HEK293 (cell line): Measurements from ENCODE around the gene SREBF2.

ENCODE experiments used
- GLI2 ChIP-seq: fragments of 450-650 bp; formaldehyde crosslinking; IDR thresholded peaks from 2 replicates; pipeline ENCODE4; 2017; ENCODE audit warnings: missing biosample characterization, missing genetic modification characterization, low read depth, borderline replicate concordance
- INSM2 ChIP-seq: fragments of 450-650 bp; formaldehyde crosslinking; IDR thresholded peaks from 2 replicates; pipeline ENCODE4 v1.5.1; 2016; ENCODE audit warnings: missing biosample characterization, missing genetic modification characterization
- KLF1 ChIP-seq: fragments of 450-650 bp; formaldehyde crosslinking; IDR thresholded peaks from 2 replicates; pipeline ENCODE4 v1.5.1; 2016; ENCODE audit warnings: missing biosample characterization, missing genetic modification characterization
- KLF10 ChIP-seq: fragments of 450-650 bp; IDR thresholded peaks from 2 replicates; pipeline ENCODE4 v1.5.1; 2018; ENCODE audit warnings: missing biosample characterization, mild to moderate bottlenecking, missing genetic modification characterization
- KLF7 ChIP-seq: fragments of 450-650 bp; formaldehyde crosslinking; IDR thresholded peaks from 2 replicates; pipeline ENCODE4 v1.5.1; 2016; ENCODE audit warnings: missing biosample characterization, missing genetic modification characterization, borderline replicate concordance
- SP2 ChIP-seq: fragments of 450-650 bp; formaldehyde crosslinking; IDR thresholded peaks from 2 replicates; pipeline ENCODE4 v1.5.1; 2016; ENCODE audit warnings: missing biosample characterization, missing genetic modification characterization
- SP3 ChIP-seq: fragments of 450-650 bp; formaldehyde crosslinking; IDR thresholded peaks from 2 replicates; pipeline ENCODE4 v1.5.1; 2016; ENCODE audit warnings: missing biosample characterization, missing genetic modification characterization
- ZBTB17 ChIP-seq: fragments of 450-650 bp; formaldehyde crosslinking; IDR thresholded peaks from 2 replicates; pipeline ENCODE4 v1.5.1; 2016; ENCODE audit warnings: missing biosample characterization, missing genetic modification characterization
- ZBTB7A ChIP-seq: fragments of 450-650 bp; formaldehyde crosslinking; IDR thresholded peaks from 2 replicates; pipeline ENCODE4 v1.5.1; 2016; ENCODE audit warnings: low read depth, missing biosample characterization, missing genetic modification characterization
- ZBTB8A ChIP-seq: fragments of 450-650 bp; formaldehyde crosslinking; IDR thresholded peaks from 2 replicates; pipeline ENCODE4 v1.5.1; 2016; ENCODE audit warnings: missing biosample characterization, missing genetic modification characterization
- ZEB2 ChIP-seq: fragments of 450-650 bp; formaldehyde crosslinking; IDR thresholded peaks from 2 replicates; pipeline ENCODE4 v1.5.1; 2016; ENCODE audit warnings: missing biosample characterization, missing genetic modification characterization
- ZFP37 ChIP-seq: fragments of 450-650 bp; formaldehyde crosslinking; IDR thresholded peaks from 2 replicates; pipeline ENCODE4 v1.5.1; 2016; ENCODE audit warnings: missing biosample characterization, missing genetic modification characterization
- ZNF140 ChIP-seq: fragments of 450-650 bp; formaldehyde crosslinking; IDR thresholded peaks from 2 replicates; pipeline ENCODE4 v1.5.1; 2016; ENCODE audit warnings: missing biosample characterization, missing genetic modification characterization
- ZNF2 ChIP-seq: fragments of 450-650 bp; formaldehyde crosslinking; IDR thresholded peaks from 2 replicates; pipeline ENCODE4 v1.5.1; 2016; ENCODE audit warnings: missing biosample characterization, missing genetic modification characterization
- ZNF24 ChIP-seq: fragments of 450-650 bp; formaldehyde crosslinking; IDR thresholded peaks from 2 replicates; pipeline ENCODE4 v1.5.1; 2016; ENCODE audit warnings: missing biosample characterization, missing genetic modification characterization
- ZNF274 ChIP-seq, 2 experiments: fragments of 200-500 bp in 1 of 2; fragments of 450-650 bp in 1 of 2; sonication (Bioruptor generic) in 1 of 2; formaldehyde crosslinking in 1 of 2; IDR thresholded peaks; 2 replicates each; pipeline versions ENCODE4 v1.5.1 to v1.6.1; 2014 to 2016; ENCODE audit warnings: borderline replicate concordance in 1 of 2, inconsistent platforms in 1 of 2, low read length in 1 of 2, missing biosample characterization in 1 of 2, missing genetic modification characterization in 1 of 2
- ZNF311 ChIP-seq: fragments of 450-650 bp; formaldehyde crosslinking; IDR thresholded peaks from 2 replicates; pipeline ENCODE4 v1.5.1; 2017; ENCODE audit warnings: missing biosample characterization, missing genetic modification characterization, borderline replicate concordance
- ZNF37A ChIP-seq: fragments of 450-650 bp; IDR thresholded peaks from 2 replicates; pipeline ENCODE4 v1.5.1; 2018; ENCODE audit warnings: missing biosample characterization, missing genetic modification characterization
- ZNF394 ChIP-seq: fragments of 450-650 bp; formaldehyde crosslinking; IDR thresholded peaks from 2 replicates; pipeline ENCODE4 v1.5.1; 2016; ENCODE audit warnings: missing biosample characterization, missing genetic modification characterization, mild to moderate bottlenecking, moderate library complexity, borderline replicate concordance
- ZNF544 ChIP-seq: fragments of 450-650 bp; formaldehyde crosslinking; IDR thresholded peaks from 2 replicates; pipeline ENCODE4 v1.5.0; 2017; ENCODE audit warnings: missing biosample characterization, missing genetic modification characterization
- ZNF558 ChIP-seq: fragments of 450-650 bp; formaldehyde crosslinking; IDR thresholded peaks from 2 replicates; pipeline ENCODE4 v1.5.1; 2016; ENCODE audit warnings: missing biosample characterization, missing genetic modification characterization
- ZNF658 ChIP-seq: fragments of 450-650 bp; formaldehyde crosslinking; IDR thresholded peaks from 2 replicates; pipeline ENCODE4; 2016; ENCODE audit warnings: missing biosample characterization, missing genetic modification characterization
- ZNF76 ChIP-seq: fragments of 450-650 bp; formaldehyde crosslinking; IDR thresholded peaks from 2 replicates; pipeline ENCODE4; 2016; ENCODE audit warnings: low read depth, missing biosample characterization, missing genetic modification characterization, borderline replicate concordance
- ZSCAN23 ChIP-seq: fragments of 450-650 bp; formaldehyde crosslinking; IDR thresholded peaks from 2 replicates; pipeline ENCODE4 v1.5.1; 2016; ENCODE audit warnings: missing biosample characterization, missing genetic modification characterization
- TF ChIP-seq, protein P1 (sequence below): fragments of 450-650 bp; formaldehyde crosslinking; IDR thresholded peaks from 2 replicates; pipeline ENCODE4 v1.5.1; 2016; ENCODE audit warnings: missing biosample characterization, missing genetic modification characterization
- TF ChIP-seq, protein P2 (sequence below): fragments of 450-650 bp; formaldehyde crosslinking; IDR thresholded peaks from 2 replicates; pipeline ENCODE4 v1.5.1; 2016; ENCODE audit warnings: missing biosample characterization, missing genetic modification characterization
- TF ChIP-seq, protein P3 (sequence below): fragments of 450-650 bp; formaldehyde crosslinking; IDR thresholded peaks from 2 replicates; pipeline ENCODE4 v1.5.1; 2016; ENCODE audit warnings: missing biosample characterization, missing genetic modification characterization
- TF ChIP-seq, protein P4 (sequence below): fragments of 450-650 bp; IDR thresholded peaks from 2 replicates; pipeline ENCODE4 v1.5.1; 2018; ENCODE audit warnings: missing biosample characterization, missing genetic modification characterization
- TF ChIP-seq, protein P5 (sequence below): fragments of 450-650 bp; formaldehyde crosslinking; IDR thresholded peaks from 2 replicates; pipeline ENCODE4 v1.5.1; 2016; ENCODE audit warnings: missing biosample characterization, missing genetic modification characterization

Gene SREBF2

GRCh38 chr22:41800348-41801146, 32.4 kb upstream of the SREBF2 start, which contains the start of gene CCDC134 (continued):
- TF ChIP-seq INSM2 (tag by site-specific recombination) = no peak
- TF ChIP-seq ZNF24 (tag by site-specific recombination) = 0 out of 2 replicates have a peak, but pooled peaks have one; percentile 62
- no peak for TF ChIP-seq ZNF274 (IDR thresholded peaks at IDR 0.05; ENCODE audit: low read length)
- no peak for TF ChIP-seq ZNF274 (tag by site-specific recombination; IDR thresholded peaks at IDR 0.05; ENCODE audit: borderline replicate concordance)
- no peak for TF ChIP-seq ZNF544
- TF ChIP-seq ZBTB8A (tag by site-specific recombination) = peak; percentile 98
- 0 out of 2 replicates have a peak, but pooled peaks have one; percentile 31 for TF ChIP-seq ZSCAN23 (tag by site-specific recombination)
- TF ChIP-seq, protein P1, sequence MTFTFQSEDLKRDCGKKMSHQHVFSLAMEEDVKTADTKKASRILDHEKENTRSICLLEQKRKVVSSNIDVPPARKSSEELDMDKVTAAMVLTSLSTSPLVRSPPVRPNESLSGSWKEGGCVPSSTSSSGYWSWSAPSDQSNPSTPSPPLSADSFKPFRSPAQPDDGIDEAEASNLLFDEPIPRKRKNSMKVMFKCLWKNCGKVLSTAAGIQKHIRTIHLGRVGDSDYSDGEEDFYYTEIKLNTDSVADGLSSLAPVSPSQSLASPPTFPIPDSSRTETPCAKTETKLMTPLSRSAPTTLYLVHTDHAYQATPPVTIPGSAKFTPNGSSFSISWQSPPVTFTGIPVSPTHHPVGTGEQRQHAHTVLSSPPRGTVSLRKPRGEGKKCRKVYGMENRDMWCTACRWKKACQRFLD (tag by site-specific recombination) = no peak
- TF ChIP-seq, protein P2, sequence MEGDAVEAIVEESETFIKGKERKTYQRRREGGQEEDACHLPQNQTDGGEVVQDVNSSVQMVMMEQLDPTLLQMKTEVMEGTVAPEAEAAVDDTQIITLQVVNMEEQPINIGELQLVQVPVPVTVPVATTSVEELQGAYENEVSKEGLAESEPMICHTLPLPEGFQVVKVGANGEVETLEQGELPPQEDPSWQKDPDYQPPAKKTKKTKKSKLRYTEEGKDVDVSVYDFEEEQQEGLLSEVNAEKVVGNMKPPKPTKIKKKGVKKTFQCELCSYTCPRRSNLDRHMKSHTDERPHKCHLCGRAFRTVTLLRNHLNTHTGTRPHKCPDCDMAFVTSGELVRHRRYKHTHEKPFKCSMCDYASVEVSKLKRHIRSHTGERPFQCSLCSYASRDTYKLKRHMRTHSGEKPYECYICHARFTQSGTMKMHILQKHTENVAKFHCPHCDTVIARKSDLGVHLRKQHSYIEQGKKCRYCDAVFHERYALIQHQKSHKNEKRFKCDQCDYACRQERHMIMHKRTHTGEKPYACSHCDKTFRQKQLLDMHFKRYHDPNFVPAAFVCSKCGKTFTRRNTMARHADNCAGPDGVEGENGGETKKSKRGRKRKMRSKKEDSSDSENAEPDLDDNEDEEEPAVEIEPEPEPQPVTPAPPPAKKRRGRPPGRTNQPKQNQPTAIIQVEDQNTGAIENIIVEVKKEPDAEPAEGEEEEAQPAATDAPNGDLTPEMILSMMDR (tag by site-specific recombination) = peak; percentile 12; the same call in 1 of the 2 replicates
- peak; percentile 99 for TF ChIP-seq ZBTB17 (tag by site-specific recombination)
- TF ChIP-seq SP2 = peak; percentile 91
- TF ChIP-seq, protein P3, sequence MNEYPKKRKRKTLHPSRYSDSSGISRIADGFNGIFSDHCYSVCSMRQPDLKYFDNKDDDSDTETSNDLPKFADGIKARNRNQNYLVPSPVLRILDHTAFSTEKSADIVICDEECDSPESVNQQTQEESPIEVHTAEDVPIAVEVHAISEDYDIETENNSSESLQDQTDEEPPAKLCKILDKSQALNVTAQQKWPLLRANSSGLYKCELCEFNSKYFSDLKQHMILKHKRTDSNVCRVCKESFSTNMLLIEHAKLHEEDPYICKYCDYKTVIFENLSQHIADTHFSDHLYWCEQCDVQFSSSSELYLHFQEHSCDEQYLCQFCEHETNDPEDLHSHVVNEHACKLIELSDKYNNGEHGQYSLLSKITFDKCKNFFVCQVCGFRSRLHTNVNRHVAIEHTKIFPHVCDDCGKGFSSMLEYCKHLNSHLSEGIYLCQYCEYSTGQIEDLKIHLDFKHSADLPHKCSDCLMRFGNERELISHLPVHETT (tag by site-specific recombination) = peak; percentile 48; the same call in 1 of the 2 replicates
- peak; percentile 16; the same call in 1 of the 2 replicates for TF ChIP-seq ZNF394
- TF ChIP-seq ZBTB7A (tag by site-specific recombination) = peak; percentile 11; the same call in 1 of the 2 replicates
- peak; percentile 79 for TF ChIP-seq ZEB2
- TF ChIP-seq ZNF140 (tag by site-specific recombination) = no peak
- TF ChIP-seq ZNF658 (tag by site-specific recombination) = no peak
- TF ChIP-seq ZNF2 = peak; percentile 68; the same call in 1 of the 2 replicates
- TF ChIP-seq KLF7 = 0 out of 2 replicates have a peak, but pooled peaks have one; percentile 40
- TF ChIP-seq SP3 (tag by site-specific recombination) = peak; percentile 61
- 0 out of 2 replicates have a peak, but pooled peaks have one; percentile 52 for TF ChIP-seq ZFP37 (tag by site-specific recombination)
- no peak for TF ChIP-seq GLI2 (tag by site-specific recombination)
- no peak for TF ChIP-seq ZNF37A
- TF ChIP-seq ZNF76 (tag by site-specific recombination) = peak; percentile 20; the same call in 1 of the 2 replicates
- TF ChIP-seq, protein P4, sequence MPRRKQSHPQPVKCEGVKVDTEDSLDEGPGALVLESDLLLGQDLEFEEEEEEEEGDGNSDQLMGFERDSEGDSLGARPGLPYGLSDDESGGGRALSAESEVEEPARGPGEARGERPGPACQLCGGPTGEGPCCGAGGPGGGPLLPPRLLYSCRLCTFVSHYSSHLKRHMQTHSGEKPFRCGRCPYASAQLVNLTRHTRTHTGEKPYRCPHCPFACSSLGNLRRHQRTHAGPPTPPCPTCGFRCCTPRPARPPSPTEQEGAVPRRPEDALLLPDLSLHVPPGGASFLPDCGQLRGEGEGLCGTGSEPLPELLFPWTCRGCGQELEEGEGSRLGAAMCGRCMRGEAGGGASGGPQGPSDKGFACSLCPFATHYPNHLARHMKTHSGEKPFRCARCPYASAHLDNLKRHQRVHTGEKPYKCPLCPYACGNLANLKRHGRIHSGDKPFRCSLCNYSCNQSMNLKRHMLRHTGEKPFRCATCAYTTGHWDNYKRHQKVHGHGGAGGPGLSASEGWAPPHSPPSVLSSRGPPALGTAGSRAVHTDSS (tag by site-specific recombination) = no peak
- TF ChIP-seq, protein P5, sequence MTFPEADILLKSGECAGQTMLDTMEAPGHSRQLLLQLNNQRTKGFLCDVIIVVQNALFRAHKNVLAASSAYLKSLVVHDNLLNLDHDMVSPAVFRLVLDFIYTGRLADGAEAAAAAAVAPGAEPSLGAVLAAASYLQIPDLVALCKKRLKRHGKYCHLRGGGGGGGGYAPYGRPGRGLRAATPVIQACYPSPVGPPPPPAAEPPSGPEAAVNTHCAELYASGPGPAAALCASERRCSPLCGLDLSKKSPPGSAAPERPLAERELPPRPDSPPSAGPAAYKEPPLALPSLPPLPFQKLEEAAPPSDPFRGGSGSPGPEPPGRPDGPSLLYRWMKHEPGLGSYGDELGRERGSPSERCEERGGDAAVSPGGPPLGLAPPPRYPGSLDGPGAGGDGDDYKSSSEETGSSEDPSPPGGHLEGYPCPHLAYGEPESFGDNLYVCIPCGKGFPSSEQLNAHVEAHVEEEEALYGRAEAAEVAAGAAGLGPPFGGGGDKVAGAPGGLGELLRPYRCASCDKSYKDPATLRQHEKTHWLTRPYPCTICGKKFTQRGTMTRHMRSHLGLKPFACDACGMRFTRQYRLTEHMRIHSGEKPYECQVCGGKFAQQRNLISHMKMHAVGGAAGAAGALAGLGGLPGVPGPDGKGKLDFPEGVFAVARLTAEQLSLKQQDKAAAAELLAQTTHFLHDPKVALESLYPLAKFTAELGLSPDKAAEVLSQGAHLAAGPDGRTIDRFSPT (tag by site-specific recombination) = peak; percentile 98
- no peak for TF ChIP-seq ZNF311
- no peak for TF ChIP-seq ZNF558
- TF ChIP-seq KLF10 (tag by site-specific recombination) = no peak
- TF ChIP-seq KLF1 (tag by site-specific recombination) = peak; percentile 55; the same call in 1 of the 2 replicates
